ENCODE data around the gene MYL9. TPM values are rescaled to one million over a fixed set of nuclear protein-coding genes. Genes with fewer than 3 reads are reported as not detected.
A peak's percentile ranks its signal among the peaks of the same experiment; 100 is the strongest.

MYL9 gene
- polyA plus RNA-seq, 2 of the 4 experiments (the other 2 are of a cell fraction): 2.2 to 29.5 TPM

DNA sequence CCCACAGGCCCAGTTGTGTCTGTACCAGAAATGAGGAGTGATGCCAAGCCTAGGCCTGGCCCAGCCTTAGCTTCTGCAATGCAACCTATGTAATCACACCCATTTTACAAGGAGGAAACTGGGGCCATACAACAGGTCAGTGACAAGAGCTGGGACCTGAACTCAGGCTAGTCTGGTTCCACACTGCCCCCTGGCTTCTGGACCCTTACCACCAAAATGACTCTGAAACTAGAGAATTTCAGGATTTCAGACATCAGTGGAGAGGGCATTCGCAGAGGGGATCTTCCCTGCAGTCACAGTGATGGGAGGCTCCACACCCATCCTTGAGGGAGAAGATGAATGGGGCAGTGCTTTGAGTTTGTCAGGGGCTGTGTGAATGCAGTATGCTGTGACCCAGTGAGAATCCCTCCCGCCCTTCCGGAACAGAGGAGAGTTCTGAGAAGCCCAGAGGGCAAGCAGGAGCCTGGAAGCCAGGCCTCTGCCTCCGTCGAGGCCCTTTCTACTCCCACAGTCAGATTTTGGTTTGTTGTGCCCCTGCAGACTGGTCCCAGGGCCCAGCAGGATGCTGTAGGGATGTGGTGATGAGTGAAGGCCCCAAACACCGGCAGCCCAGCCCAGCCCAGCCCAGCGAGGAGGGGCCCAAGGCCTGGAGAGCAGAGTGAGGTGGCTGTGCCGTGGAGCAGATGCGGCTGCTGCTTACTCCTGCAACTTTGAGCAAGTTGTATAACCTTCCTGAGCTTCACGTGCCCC lies 48.1 kb upstream of the MYL9 start (continued):
- TF ChIP-seq, protein P1, sequence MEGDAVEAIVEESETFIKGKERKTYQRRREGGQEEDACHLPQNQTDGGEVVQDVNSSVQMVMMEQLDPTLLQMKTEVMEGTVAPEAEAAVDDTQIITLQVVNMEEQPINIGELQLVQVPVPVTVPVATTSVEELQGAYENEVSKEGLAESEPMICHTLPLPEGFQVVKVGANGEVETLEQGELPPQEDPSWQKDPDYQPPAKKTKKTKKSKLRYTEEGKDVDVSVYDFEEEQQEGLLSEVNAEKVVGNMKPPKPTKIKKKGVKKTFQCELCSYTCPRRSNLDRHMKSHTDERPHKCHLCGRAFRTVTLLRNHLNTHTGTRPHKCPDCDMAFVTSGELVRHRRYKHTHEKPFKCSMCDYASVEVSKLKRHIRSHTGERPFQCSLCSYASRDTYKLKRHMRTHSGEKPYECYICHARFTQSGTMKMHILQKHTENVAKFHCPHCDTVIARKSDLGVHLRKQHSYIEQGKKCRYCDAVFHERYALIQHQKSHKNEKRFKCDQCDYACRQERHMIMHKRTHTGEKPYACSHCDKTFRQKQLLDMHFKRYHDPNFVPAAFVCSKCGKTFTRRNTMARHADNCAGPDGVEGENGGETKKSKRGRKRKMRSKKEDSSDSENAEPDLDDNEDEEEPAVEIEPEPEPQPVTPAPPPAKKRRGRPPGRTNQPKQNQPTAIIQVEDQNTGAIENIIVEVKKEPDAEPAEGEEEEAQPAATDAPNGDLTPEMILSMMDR (IDR thresholded peaks at IDR 0.05): peak; percentile 37; the same call in 2 of the 3 replicates
- TF ChIP-seq, protein P2, sequence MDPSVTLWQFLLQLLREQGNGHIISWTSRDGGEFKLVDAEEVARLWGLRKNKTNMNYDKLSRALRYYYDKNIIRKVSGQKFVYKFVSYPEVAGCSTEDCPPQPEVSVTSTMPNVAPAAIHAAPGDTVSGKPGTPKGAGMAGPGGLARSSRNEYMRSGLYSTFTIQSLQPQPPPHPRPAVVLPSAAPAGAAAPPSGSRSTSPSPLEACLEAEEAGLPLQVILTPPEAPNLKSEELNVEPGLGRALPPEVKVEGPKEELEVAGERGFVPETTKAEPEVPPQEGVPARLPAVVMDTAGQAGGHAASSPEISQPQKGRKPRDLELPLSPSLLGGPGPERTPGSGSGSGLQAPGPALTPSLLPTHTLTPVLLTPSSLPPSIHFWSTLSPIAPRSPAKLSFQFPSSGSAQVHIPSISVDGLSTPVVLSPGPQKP (IDR thresholded peaks at IDR 0.05; ENCODE audit: low read depth, low read length): no peak
- TF ChIP-seq RCOR1 (IDR thresholded peaks at IDR 0.05; ENCODE audit: low read depth, low read length): no peak
- no peak for TF ChIP-seq ESRRA (IDR thresholded peaks at IDR 0.05; ENCODE audit: borderline replicate concordance, low read length)
- no peak for TF ChIP-seq POLR2AphosphoS2 (conservative IDR thresholded peaks at IDR 0.05; ENCODE audit: low read length)

DNA sequence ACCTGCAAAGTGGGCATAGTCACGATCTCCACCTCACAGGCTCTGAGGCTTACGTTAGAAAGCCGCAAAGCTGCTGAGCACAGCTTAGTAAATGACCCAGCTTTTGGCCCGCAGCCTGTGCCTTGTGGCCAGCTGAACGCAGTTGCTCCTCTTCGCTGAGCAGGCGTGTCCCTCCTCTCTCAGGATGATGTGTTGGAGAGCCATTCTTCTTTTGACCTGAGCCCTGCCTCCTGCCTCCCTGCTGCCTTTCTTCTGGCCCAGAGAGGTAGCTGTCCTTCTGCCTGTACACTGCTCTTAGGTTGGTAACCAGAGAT lies 47.6 kb upstream of the MYL9 start:
- H3K27ac ChIP-seq: no peak overlapping the region
- FAIRE-seq: no peak
- ATAC-seq: no peak
- no peaks in the 10 kb centered on the region for H3K4me1 ChIP-seq
- no peak overlapping the region for H3K4me3 ChIP-seq
- DNase-seq (ENCODE audit: low read depth in 1 of 2, low spot score in 1 of 2): no peak
- ChIA-PET POLR2A (no interaction called here), CTCF (interaction anchor here (0.6 to 1.7 kb wide), 3 partner anchors 18 to 190 kb away, joined by 3 to 6 read pairs (median 3); no protein-coding TSS in a partner anchor)
- H3K9me3 ChIP-seq: no peaks in the 10 kb centered on the region
- TF ChIP-seq, protein P3, sequence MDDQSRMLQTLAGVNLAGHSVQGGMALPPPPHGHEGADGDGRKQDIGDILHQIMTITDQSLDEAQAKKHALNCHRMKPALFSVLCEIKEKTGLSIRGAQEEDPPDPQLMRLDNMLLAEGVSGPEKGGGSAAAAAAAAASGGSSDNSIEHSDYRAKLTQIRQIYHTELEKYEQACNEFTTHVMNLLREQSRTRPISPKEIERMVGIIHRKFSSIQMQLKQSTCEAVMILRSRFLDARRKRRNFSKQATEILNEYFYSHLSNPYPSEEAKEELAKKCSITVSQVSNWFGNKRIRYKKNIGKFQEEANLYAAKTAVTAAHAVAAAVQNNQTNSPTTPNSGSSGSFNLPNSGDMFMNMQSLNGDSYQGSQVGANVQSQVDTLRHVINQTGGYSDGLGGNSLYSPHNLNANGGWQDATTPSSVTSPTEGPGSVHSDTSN (IDR thresholded peaks at IDR 0.05): no peak
- TF ChIP-seq NR3C1 (IDR thresholded peaks at IDR 0.05) (no peak), EHMT2 (IDR thresholded peaks at IDR 0.05; ENCODE audit: low read depth) (no peak), JUNB (IDR thresholded peaks at IDR 0.05) (no peak)
- TF ChIP-seq, protein P4, sequence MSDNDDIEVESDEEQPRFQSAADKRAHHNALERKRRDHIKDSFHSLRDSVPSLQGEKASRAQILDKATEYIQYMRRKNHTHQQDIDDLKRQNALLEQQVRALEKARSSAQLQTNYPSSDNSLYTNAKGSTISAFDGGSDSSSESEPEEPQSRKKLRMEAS (IDR thresholded peaks at IDR 0.05): no peak
- H3K4me2 ChIP-seq: no peak overlapping the region
- WGBS (ENCODE audit: missing lambda C conversion rate): 86% methylated on average over 7 of the region's 7 CpGs

DNA sequence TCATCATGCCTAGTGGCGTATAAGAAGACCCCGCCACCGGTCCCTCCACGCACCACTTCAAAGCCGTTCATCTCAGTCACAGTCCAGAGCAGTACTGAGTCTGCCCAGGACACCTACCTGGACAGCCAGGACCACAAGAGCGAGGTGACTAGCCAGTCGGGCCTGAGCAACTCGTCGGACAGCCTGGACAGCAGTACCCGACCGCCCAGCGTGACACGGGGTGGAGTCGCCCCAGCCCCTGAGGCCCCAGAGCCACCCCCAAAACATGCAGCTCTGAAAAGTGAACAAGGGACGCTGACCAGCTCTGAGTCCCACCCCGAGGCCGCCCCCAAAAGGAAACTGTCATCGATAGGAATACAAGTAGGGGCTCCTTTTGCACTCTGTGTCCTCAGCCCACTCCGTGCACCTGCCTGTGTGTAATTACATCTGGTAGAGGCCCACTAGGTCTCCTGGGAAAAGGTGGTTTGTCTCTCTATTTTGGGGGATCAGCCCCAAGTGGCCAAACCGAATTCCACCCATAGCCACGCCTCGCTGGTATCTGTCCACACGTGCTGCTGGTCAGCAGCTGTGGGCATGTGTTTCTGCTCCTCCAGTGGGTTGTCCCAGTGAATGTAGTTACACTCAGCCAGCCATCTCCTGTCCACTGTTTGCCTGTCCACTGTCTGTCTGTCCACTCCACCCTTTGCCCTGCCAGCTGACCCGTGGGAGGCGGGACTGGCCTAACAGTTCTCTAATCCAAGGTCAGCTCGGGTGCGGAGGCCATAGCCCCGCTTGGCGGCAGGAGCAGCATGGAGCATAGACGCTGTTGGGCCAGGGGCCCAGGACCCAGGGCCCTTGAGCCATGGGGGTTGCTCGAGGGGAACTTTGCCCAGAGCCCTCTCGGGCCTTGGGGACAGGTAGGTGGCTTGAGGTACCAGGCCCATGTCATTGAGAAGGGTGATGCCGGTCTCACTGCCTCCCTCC lies 44.3 kb upstream of the MYL9 start:
- CTCF ChIA-PET: interaction anchor here (3.0 kb wide), 1 partner anchor 9 kb away, joined by 11 read pairs; no protein-coding TSS in a partner anchor
- no peak for FAIRE-seq
- no peak overlapping the region for H3K4me3 ChIP-seq
- TF ChIP-seq RNF2 (IDR thresholded peaks at IDR 0.05; ENCODE audit: borderline replicate concordance, low read depth) (no peak), PHF8 (IDR thresholded peaks at IDR 0.05; ENCODE audit: borderline replicate concordance, low read depth) (no peak), SREBF2 (IDR thresholded peaks at IDR 0.05) (no peak), MAZ (IDR thresholded peaks at IDR 0.05; ENCODE audit: borderline replicate concordance, low read depth, low read length) (no peak), NFE2L2 (conservative IDR thresholded peaks at IDR 0.05; ENCODE audit: low read length) (no peak), NPAS2 (CRISPR knock-in tag; IDR thresholded peaks at IDR 0.05; ENCODE audit: borderline replicate concordance) (no peak), MAFK (IDR thresholded peaks at IDR 0.05; ENCODE audit: partially characterized antibody) (no peak), ZNF302 (CRISPR knock-in tag; IDR thresholded peaks at IDR 0.05) (no peak), ESRRA (IDR thresholded peaks at IDR 0.05; ENCODE audit: borderline replicate concordance, low read length) (no peak), ZC3H11A (IDR thresholded peaks at IDR 0.05) (no peak), POLR2A (IDR thresholded peaks at IDR 0.05; ENCODE audit: low read length) (no peak), MYC (IDR thresholded peaks at IDR 0.05; ENCODE audit: borderline replicate concordance, low read length) (no peak)
- TF ChIP-seq, protein P5, sequence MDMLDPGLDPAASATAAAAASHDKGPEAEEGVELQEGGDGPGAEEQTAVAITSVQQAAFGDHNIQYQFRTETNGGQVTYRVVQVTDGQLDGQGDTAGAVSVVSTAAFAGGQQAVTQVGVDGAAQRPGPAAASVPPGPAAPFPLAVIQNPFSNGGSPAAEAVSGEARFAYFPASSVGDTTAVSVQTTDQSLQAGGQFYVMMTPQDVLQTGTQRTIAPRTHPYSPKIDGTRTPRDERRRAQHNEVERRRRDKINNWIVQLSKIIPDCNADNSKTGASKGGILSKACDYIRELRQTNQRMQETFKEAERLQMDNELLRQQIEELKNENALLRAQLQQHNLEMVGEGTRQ (IDR thresholded peaks at IDR 0.05): no peak
- TF ChIP-seq, protein P6, sequence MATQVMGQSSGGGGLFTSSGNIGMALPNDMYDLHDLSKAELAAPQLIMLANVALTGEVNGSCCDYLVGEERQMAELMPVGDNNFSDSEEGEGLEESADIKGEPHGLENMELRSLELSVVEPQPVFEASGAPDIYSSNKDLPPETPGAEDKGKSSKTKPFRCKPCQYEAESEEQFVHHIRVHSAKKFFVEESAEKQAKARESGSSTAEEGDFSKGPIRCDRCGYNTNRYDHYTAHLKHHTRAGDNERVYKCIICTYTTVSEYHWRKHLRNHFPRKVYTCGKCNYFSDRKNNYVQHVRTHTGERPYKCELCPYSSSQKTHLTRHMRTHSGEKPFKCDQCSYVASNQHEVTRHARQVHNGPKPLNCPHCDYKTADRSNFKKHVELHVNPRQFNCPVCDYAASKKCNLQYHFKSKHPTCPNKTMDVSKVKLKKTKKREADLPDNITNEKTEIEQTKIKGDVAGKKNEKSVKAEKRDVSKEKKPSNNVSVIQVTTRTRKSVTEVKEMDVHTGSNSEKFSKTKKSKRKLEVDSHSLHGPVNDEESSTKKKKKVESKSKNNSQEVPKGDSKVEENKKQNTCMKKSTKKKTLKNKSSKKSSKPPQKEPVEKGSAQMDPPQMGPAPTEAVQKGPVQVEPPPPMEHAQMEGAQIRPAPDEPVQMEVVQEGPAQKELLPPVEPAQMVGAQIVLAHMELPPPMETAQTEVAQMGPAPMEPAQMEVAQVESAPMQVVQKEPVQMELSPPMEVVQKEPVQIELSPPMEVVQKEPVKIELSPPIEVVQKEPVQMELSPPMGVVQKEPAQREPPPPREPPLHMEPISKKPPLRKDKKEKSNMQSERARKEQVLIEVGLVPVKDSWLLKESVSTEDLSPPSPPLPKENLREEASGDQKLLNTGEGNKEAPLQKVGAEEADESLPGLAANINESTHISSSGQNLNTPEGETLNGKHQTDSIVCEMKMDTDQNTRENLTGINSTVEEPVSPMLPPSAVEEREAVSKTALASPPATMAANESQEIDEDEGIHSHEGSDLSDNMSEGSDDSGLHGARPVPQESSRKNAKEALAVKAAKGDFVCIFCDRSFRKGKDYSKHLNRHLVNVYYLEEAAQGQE (IDR thresholded peaks at IDR 0.05): no peak
- TF ChIP-seq, protein P4 (IDR thresholded peaks at IDR 0.05): no peak

More for the DNA sequence above, 44.3 kb upstream of the MYL9 start:
- no peak for DNase-seq (ENCODE audit: low read depth in 1 of 2, low spot score in 1 of 2)
- Histone ChIP-seq H3K4me2 (no peak overlapping the region), H3K4me1 (no peaks in the 10 kb centered on the region), H3K9me3 (no peaks in the 10 kb centered on the region), H3K27ac (no peak overlapping the region)
- no peak for ATAC-seq
- POLR2A ChIA-PET: interaction anchor here (1.1 kb wide), 1 partner anchor 36 kb away, joined by 3 read pairs; no protein-coding TSS in a partner anchor
- 94% methylated on average over 31 of the region's 33 CpGs for whole genome bisulfite sequencing (ENCODE audit: missing lambda C conversion rate)

All from A549 (cell line).